ENCODE measurements around the gene ITGA7.

ITGA7 gene

DNA sequence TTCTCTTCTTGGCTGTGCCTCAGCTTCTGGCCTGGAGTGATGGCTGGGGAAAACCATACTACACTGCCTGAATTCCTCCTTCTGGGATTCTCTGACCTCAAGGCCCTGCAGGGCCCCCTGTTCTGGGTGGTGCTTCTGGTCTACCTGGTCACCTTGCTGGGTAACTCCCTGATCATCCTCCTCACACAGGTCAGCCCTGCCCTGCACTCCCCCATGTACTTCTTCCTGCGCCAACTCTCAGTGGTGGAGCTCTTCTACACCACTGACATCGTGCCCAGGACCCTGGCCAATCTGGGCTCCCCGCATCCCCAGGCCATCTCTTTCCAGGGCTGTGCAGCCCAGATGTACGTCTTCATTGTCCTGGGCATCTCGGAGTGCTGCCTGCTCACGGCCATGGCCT lies 70.9 kb downstream of the ITGA7 start, which contains the start of gene OR10P1:
Gene OR10P1, plus strand, starts transcription at position 40 of the 400 bp plus-strand sequence. Its CDS starts 0 bp downstream, at position 40.
- intact Hi-C loops (cut with DNase I) = no loop called here
- no peak for DNase-seq

DNA sequence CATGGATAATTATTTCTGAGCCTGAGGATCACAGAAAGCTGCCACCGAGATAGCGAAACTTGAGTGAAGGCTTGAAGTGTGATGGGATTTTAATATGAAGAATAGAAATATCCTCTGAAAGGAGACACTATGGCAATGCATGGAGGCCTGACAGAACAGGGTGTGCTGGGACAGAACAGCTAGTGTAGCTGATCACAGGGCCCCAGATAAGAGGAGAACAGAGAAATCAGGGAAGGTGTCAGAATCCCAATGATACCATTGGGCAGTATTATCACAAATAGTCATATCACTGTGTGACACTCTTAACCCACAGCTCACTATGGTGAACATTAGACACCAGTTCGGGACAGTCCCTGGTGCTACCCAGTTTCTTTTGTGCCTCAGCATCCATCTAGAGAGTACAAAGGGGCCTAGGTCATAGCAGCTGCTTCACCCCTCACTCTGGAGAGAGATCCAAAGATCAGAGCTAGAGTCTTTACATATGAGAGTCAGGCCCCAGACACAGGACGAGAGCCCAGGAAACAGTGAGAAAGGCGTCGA lies 71.5 kb downstream of the ITGA7 start:
- DNase-seq = no peak
- intact Hi-C loops (cut with DNase I) = no loop called here
